Loucy (cell line): Measurements from ENCODE around the gene HPSE2.

Source experiments
- H2AFZ ChIP-seq: fragments of 200-600 bp; sonication (generic); 2 replicates; pipeline ENCODE4 v1.6.0; 2016; ENCODE audit warnings: antibody characterized with exemption, mild to moderate bottlenecking, low read length, moderate library complexity
- H3F3A ChIP-seq: fragments of 200-600 bp; 2 replicates; pipeline ENCODE4 v1.6.0; 2016; ENCODE audit warnings: antibody characterized with exemption, low read depth, mild to moderate bottlenecking
- H3K27me3 ChIP-seq: fragments of 200-600 bp; sonication (generic); 2 replicates; pipeline ENCODE4 v1.6.1; 2014; ENCODE audit warnings: low read length, mild to moderate bottlenecking; ENCODE audit not compliant: insufficient read depth, poor library complexity, severe bottlenecking
- H3K36me3 ChIP-seq: fragments of 200-600 bp; sonication (generic); 2 replicates; pipeline ENCODE4 v1.6.1; 2016; ENCODE audit warnings: low read length; ENCODE audit not compliant: insufficient read depth
- H3K4me1 ChIP-seq: fragments of 200-600 bp; sonication (generic); 2 replicates; pipeline ENCODE4 v1.5.1; 2014; ENCODE audit warnings: low read length, mild to moderate bottlenecking; ENCODE audit not compliant: insufficient read depth, poor library complexity, severe bottlenecking
- H3K4me2 ChIP-seq: fragments of 200-600 bp; sonication (generic); 2 replicates; pipeline ENCODE4 v1.6.0; 2014; ENCODE audit warnings: antibody characterized with exemption, low read length, low read depth, mild to moderate bottlenecking; ENCODE audit not compliant: poor library complexity, severe bottlenecking
- H3K4me3 ChIP-seq: fragments of 200-600 bp; sonication (generic); 2 replicates; pipeline ENCODE4 v1.5.1; 2014; ENCODE audit warnings: low read length, mild to moderate bottlenecking, mixed read lengths; ENCODE audit not compliant: poor library complexity, severe bottlenecking
- H3K79me2 ChIP-seq: fragments of 200-600 bp; sonication (generic); 2 replicates; pipeline ENCODE4 v1.6.1; 2014; ENCODE audit warnings: low read length; ENCODE audit not compliant: insufficient read depth
- H3K9ac ChIP-seq: fragments of 200-600 bp; sonication (generic); 2 replicates; pipeline ENCODE4 v1.6.0; 2014; ENCODE audit warnings: mild to moderate bottlenecking, low read depth, low read length, moderate library complexity; ENCODE audit not compliant: poor library complexity, severe bottlenecking
- H3K9me2 ChIP-seq: fragments of 200-600 bp; sonication (generic); replicated peaks from 2 replicates; pipeline ENCODE4 v1.6.1; 2016; ENCODE audit warnings: low read depth, low read length, mixed read lengths
- H3K9me3 ChIP-seq: fragments of 200-600 bp; sonication (generic); 2 replicates; pipeline ENCODE4 v1.6.1; 2014; ENCODE audit warnings: mild to moderate bottlenecking, antibody characterized with exemption, low read length, low read depth; ENCODE audit not compliant: insufficient read depth
- H4K20me1 ChIP-seq: fragments of 200-600 bp; sonication (generic); 2 replicates; pipeline ENCODE4 v1.6.0; 2014; ENCODE audit warnings: antibody characterized with exemption, low read length, mild to moderate bottlenecking; ENCODE audit not compliant: insufficient read depth, poor library complexity, severe bottlenecking
- CTCF ChIP-seq: fragments of 200-600 bp; sonication (generic); conservative IDR thresholded peaks from 2 replicates; pipeline ENCODE4 v1.5.1; 2014; ENCODE audit warnings: mild to moderate bottlenecking, antibody characterized with exemption, low read length
- EZH2phosphoT487 ChIP-seq: fragments of 200-600 bp; IDR thresholded peaks from 2 replicates; pipeline ENCODE4 v1.6.1; 2018; ENCODE audit warnings: antibody characterized with exemption, mild to moderate bottlenecking, moderate library complexity, borderline replicate concordance

HPSE2 gene

DNA sequence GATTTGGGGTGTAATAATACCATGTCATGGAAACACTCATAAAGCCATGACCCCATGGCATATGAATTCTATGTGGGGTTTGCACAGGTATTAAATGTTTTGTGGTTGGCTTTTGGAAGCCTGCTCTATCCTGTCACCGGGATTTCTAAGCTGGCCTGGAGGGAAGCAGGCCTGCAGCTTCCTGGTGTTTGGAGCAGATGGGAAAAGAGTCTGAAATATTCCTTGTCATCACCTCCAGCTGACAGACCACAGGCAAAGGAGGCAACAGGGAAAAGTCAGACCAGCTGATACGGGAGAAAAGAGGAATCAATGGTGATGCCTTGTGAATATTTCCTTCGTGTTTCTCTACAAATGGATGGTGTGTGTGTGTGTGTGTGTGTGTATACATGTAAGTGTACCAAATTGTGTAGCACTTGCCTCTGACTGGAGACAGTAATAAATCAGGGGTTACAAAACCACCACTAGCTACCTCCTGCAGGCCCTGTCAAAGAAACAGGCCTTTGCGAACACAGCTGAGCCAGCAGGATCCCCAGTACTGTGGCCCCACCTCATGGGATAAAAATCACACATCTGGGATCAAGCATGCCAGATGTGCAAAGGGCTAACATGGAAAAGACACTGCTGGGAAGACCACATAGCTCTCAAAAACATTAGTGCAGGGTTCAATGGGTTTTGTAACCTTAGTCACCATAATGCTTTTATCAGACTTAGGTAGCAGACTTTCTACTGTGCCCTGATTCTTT lies 668.1 kb downstream of the HPSE2 start:
- no peaks in the 10 kb centered on the region for H3K4me1 ChIP-seq
- no peak for TF ChIP-seq EZH2phosphoT487
- no peak for TF ChIP-seq CTCF
- no peak overlapping the region for H3K9ac ChIP-seq
- no peaks in the 10 kb centered on the region for H3K79me2 ChIP-seq
- no peaks in the 10 kb centered on the region for H3K9me3 ChIP-seq
- no peak overlapping the region for H2AFZ ChIP-seq
- no peaks in the 10 kb centered on the region for H3K36me3 ChIP-seq
- H3F3A ChIP-seq, result no peaks in the 10 kb centered on the region
- H3K27me3 ChIP-seq, result no peaks in the 10 kb centered on the region
- no peak overlapping the region for H3K4me2 ChIP-seq
- no peaks in the 10 kb centered on the region for H3K9me2 ChIP-seq
- no peak overlapping the region for H3K4me3 ChIP-seq
- H4K20me1 ChIP-seq, result no peaks in the 10 kb centered on the region

- Histone ChIP-seq H4K20me1 (no peaks in the 10 kb centered on the region), H3F3A (no peaks in the 10 kb centered on the region), H3K4me2 (no peak overlapping the region), H3K9ac (no peak overlapping the region), H3K9me3 (no peaks in the 10 kb centered on the region), H3K36me3 (no peaks in the 10 kb centered on the region), H3K4me1 (no peaks in the 10 kb centered on the region), H2AFZ (peak overlapping the region; percentile 36; the same call in 1 of the 2 replicates), H3K4me3 (no peak overlapping the region), H3K9me2 (no peaks in the 10 kb centered on the region), H3K79me2 (no peaks in the 10 kb centered on the region), H3K27me3 (no peaks in the 10 kb centered on the region)
- no peak for TF ChIP-seq EZH2phosphoT487
- no peak for TF ChIP-seq CTCF
Measured at GRCh38 chr10:98563811-98564210, 671.8 kb downstream of the HPSE2 start.

DNA sequence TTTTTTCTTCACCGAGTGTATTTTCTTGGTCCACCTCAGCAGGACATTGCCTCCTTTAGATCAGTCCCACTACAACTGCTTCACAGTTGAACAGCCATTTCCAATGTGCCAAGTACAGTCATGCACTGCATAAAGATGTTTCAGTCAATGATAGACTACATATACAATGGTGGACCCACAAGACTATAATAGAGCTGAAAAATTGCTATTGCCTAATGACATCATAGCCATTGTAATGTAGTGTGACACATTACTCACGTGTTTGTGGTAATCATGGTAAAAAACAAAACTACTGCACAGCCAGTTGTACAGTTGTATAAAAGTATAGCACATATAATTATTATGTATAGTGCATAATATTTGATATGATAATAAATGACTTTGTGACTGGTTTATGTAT lies 675.1 kb downstream of the HPSE2 start:
- no peak overlapping the region for H3K4me2 ChIP-seq
- no peak overlapping the region for H3K4me3 ChIP-seq
- TF ChIP-seq CTCF (no peak), EZH2phosphoT487 (no peak)
- H3K27me3 ChIP-seq, result no peaks in the 10 kb centered on the region
- no peaks in the 10 kb centered on the region for H3K79me2 ChIP-seq
- no peak overlapping the region for H3K9ac ChIP-seq
- no peaks in the 10 kb centered on the region for H4K20me1 ChIP-seq
- no peaks in the 10 kb centered on the region for H3K36me3 ChIP-seq
- H3F3A ChIP-seq, result no peaks in the 10 kb centered on the region
- no peak overlapping the region for H2AFZ ChIP-seq
- H3K4me1 ChIP-seq, result no peaks in the 10 kb centered on the region
- H3K9me3 ChIP-seq, result no peaks in the 10 kb centered on the region
- H3K9me2 ChIP-seq, result no peaks in the 10 kb centered on the region
